HFFc6 (cell line): ENCODE results near the gene PITPNC1. TPM values are rescaled to one million over a fixed set of nuclear protein-coding genes. Genes with fewer than 3 reads are reported as not detected.

ENCODE experiments used
- DNase-seq: peaks from one replicate; pipeline ENCODE4 v3.0.0-alpha.2; 2018
- H3K27ac Mint-ChIP-seq: 2 replicates; pipeline ENCODE4 v1.8.0; 2020; ENCODE audit warnings: mild to moderate bottlenecking, mixed read lengths
- H3K27me3 Mint-ChIP-seq: 2 replicates; pipeline ENCODE4 v1.8.0; 2021; ENCODE audit warnings: mild to moderate bottlenecking, moderate library complexity, mixed read lengths; ENCODE audit not compliant: insufficient read depth
- H3K36me3 Mint-ChIP-seq: 2 replicates; pipeline ENCODE4 v1.8.0; 2021; ENCODE audit warnings: low read depth, mixed read lengths
- H3K4me1 Mint-ChIP-seq: 2 replicates; pipeline ENCODE4 v1.8.0; 2020; ENCODE audit warnings: low read depth, mixed read lengths
- H3K4me3 Mint-ChIP-seq: 2 replicates; pipeline ENCODE4 v1.8.0; 2020; ENCODE audit warnings: mild to moderate bottlenecking, moderate library complexity, mixed read lengths
- H3K9me3 Mint-ChIP-seq: 2 replicates; pipeline ENCODE4 v1.8.0; 2020; ENCODE audit warnings: mild to moderate bottlenecking, mixed read lengths
- total RNA-seq, 6 experiments: library from RNA; stranded (reverse); fragmentation: NEBNext Ultra II Directional; extraction: Animal tissue kit (Norgen Biotek cat#: 25700); gene quantifications; 2 replicates in 1 of 6; 3 replicates in 5 of 6; pipeline ENCODE4 v1.2.3, GENCODE V29; 2021
- TF ChIP-seq, protein P1 (sequence below): fragments of 200-600 bp; sonication (generic); IDR thresholded peaks from 2 replicates; pipeline ENCODE4 v1.5.0; 2021; ENCODE audit warnings: antibody characterized with exemption, mild to moderate bottlenecking

PITPNC1 gene
- total RNA-seq, 6 experiments from 2014 or later = 6.9 to 11.1 (median 7.7) TPM

DNA sequence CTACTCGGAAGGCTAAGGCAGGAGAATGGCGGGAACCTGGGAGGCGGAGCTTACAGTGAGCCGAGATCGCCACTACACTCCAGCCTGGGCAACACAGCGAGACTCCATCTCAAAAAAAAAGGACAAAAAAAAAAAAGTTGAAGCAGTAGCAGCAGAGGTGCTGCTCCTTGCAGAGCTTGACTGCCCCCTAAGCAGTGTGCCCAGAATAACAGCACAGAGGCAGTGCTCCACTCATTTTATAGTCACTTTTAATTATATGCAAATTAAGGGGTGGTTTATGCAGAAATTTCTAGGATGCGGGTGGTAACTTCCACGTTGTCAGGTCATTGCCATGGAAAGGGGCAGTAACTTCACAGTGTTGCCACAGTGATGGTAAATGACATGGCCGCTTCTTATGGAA, 286.4 kb downstream of the PITPNC1 start:
- H3K27me3 Mint-ChIP-seq = no peaks in the 10 kb centered on the region; the same call in none of the 2 replicates
- peaks cover 4% of the 10 kb centered on the region for H3K36me3 Mint-ChIP-seq
- H3K4me1 Mint-ChIP-seq = no peaks in the 10 kb centered on the region
- no peak overlapping the region for H3K27ac Mint-ChIP-seq
- TF ChIP-seq, protein P1, sequence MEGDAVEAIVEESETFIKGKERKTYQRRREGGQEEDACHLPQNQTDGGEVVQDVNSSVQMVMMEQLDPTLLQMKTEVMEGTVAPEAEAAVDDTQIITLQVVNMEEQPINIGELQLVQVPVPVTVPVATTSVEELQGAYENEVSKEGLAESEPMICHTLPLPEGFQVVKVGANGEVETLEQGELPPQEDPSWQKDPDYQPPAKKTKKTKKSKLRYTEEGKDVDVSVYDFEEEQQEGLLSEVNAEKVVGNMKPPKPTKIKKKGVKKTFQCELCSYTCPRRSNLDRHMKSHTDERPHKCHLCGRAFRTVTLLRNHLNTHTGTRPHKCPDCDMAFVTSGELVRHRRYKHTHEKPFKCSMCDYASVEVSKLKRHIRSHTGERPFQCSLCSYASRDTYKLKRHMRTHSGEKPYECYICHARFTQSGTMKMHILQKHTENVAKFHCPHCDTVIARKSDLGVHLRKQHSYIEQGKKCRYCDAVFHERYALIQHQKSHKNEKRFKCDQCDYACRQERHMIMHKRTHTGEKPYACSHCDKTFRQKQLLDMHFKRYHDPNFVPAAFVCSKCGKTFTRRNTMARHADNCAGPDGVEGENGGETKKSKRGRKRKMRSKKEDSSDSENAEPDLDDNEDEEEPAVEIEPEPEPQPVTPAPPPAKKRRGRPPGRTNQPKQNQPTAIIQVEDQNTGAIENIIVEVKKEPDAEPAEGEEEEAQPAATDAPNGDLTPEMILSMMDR = no peak
- no peak for DNase-seq
- H3K4me3 Mint-ChIP-seq = no peak overlapping the region
- H3K9me3 Mint-ChIP-seq = peaks cover 10% of the 10 kb centered on the region

DNA sequence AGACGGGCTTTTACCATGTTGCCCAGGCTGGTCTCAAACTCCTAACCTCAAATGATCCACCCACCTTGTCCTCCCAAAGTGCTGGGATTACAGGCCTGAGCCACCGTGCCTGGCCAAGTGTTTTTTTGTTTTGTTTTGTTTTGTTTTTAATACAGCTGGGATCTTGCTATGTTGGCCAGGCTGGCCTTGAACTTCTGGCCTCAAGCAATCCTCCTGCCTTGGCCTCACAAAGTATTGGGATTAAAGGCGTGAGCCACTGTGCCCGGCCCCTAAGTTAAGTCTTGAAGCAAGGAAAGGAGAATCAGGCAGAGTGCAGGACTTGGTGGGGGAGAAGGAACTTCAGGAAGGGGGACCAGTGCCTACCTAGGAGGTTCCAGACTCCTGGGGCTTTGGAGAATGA, 288.9 kb downstream of the PITPNC1 start:
- H3K27ac Mint-ChIP-seq = no peak overlapping the region
- H3K9me3 Mint-ChIP-seq = no peaks in the 10 kb centered on the region
- no peaks in the 10 kb centered on the region for H3K36me3 Mint-ChIP-seq
- H3K4me3 Mint-ChIP-seq = no peak overlapping the region
- DNase-seq = no peak
- no peaks in the 10 kb centered on the region; the same call in none of the 2 replicates for H3K27me3 Mint-ChIP-seq
- no peaks in the 10 kb centered on the region for H3K4me1 Mint-ChIP-seq
- TF ChIP-seq, protein P1 = no peak

DNA sequence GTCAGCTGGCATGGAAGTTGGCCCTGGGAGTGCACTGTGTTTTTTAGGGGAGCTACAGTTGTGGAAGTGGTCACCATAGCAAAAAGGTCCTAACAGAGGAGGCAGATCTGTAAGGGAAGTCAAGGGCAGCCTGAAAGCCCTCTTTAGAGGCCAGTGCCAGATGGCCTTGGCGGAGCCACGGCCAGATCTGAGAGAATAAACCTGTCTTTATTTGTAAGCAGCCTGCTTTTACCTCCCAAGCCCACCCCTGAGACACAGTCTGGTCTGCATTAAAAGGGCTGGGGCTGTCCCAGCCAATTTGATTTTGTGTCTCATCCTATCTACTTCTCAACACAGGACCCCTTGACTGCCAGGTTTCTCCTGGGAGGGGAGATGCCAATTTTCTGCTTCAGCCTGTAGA, 289.6 kb downstream of the PITPNC1 start:
- DNase-seq = no peak
- Mint-ChIP-seq H3K27ac (no peak overlapping the region), H3K4me3 (no peak overlapping the region), H3K9me3 (no peaks in the 10 kb centered on the region), H3K36me3 (no peaks in the 10 kb centered on the region), H3K27me3 (no peaks in the 10 kb centered on the region; the same call in 1 of the 2 replicates), H3K4me1 (no peaks in the 10 kb centered on the region)
- TF ChIP-seq, protein P1 = no peak

GRCh38 chr17:67671493-67671892, 294.4 kb downstream of the PITPNC1 start:
- Mint-ChIP-seq H3K36me3 (no peaks in the 10 kb centered on the region), H3K9me3 (no peaks in the 10 kb centered on the region), H3K27ac (no peak overlapping the region), H3K4me1 (peaks cover 4% of the 10 kb centered on the region; the same call in 1 of the 2 replicates), H3K27me3 (peaks cover 3% of the 10 kb centered on the region), H3K4me3 (no peak overlapping the region)
- DNase-seq = no peak
- TF ChIP-seq, protein P1 = no peak

- no peaks in the 10 kb centered on the region for H3K9me3 Mint-ChIP-seq
- no peak overlapping the region for H3K27ac Mint-ChIP-seq
- H3K27me3 Mint-ChIP-seq = peaks cover 3% of the 10 kb centered on the region; the same call in 1 of the 2 replicates
- DNase-seq = no peak
- TF ChIP-seq, protein P1 = no peak
- H3K4me1 Mint-ChIP-seq = peaks cover 7% of the 10 kb centered on the region; the same call in 1 of the 2 replicates
- H3K4me3 Mint-ChIP-seq = no peak overlapping the region
- no peaks in the 10 kb centered on the region for H3K36me3 Mint-ChIP-seq
Measured at GRCh38 chr17:67672592-67673335, 295.7 kb downstream of the PITPNC1 start.
